ENCODE measurements around the gene FBN3.
"Not testable (repeated sequence)": the region's sequence is repeated elsewhere in the genome, so short reads cannot be mapped to it uniquely, and the experiment has no call there.

FBN3 gene

DNA sequence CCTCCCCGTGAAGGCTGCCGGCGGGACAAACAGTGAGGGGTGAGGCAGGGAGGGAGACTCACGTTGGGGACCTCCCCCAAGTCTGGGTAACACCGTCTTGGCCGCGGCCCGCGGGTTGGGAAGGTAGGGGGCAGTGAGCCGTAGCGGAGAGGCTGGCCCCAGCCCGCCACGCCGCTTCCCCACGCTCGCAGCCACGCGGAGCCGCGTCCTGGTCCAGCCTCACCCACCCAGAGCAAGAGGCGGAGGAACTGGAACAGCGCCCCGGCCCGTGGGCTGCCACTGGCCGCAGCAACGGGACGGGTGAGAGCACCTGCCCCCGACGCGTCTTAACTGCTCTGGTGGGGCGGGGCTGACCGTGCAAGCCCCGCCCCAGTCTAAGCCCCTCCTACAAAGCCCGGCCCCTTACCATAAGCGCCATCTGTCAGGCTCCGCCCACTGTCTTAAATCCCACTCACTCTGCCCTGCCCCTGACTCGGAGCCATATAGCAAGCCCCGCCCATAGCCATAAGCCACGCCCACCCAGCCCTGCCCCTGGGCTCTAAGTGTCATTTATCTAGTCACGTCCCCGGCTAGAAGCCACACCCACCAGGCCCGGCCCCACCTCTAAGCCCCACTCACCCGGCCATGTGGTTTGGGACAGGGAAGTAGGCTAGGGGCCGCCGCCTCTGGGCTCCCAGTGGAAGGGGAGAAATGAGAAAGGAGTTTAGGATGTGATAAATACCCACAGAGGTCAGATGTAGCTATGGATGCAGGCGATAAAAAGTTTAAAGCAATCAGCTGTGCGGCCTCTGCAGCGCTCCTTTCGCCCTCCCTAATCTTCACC is 98.9 kb downstream of the FBN3 start:
- peak; percentile 52 for DNase-seq

DNA sequence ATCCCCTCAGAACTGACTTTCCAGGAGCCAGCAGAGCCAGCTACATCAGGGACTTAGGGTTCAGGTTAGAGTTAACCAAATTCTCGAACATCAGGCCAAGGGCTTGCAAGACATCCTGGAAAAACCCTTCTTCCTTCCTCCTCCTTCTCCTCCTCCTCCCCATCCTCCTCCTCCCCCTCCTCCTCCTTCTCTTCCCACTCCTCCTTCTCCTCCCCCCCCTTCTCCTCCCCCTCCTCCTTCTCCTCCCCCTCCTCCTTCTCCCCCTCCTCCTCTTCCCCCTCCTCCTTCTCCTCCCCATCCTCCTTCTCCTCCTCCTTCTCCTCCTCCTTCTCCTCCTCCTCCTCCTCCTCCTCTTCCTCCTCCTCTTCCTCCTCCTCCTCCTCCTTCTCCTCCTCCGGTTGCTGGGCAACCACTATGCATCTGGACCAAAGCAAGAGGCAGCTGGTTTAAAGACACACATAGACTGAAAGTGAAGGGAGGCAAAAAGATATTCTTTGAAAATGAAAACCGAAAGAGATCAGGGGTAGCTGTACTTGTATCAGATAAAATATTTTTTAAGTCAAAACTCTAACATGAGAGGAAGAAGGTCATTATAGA is 102.7 kb downstream of the FBN3 start:
- DNase-seq: no peak

DNA sequence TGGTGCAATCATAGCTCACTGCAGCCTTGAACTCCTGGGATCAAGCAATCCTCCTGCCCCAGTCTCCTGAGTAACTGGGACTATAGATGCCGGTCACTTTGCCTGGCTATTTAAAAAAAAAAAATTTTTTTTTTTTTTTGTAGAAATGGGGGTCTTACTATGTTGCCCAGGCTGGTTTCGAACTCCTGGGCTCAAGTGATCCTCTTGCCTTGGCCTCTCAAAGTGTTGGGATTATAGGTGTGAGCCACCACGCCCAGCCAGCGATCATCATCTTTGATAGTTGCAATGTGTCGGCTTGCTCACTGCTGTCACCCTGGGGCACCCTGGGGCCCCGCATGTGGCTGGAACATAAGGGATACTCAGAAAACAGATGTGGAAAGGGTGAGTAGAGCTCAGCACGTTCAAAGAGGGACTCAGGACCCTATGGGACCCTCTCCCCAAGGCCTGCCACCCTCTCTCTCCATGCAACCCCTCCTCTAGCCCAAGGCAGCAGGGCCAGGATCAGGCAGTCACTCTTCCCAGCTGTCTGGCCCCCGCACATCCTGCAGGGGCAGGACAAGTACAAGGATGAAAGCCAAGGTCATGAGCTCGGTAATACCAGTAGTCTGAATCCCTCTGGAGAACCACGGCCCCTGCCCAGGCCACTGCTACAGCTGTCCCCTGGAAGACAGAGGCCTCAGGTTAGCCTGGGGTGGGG is 103.4 kb downstream of the FBN3 start:
- no peak for DNase-seq

DNA sequence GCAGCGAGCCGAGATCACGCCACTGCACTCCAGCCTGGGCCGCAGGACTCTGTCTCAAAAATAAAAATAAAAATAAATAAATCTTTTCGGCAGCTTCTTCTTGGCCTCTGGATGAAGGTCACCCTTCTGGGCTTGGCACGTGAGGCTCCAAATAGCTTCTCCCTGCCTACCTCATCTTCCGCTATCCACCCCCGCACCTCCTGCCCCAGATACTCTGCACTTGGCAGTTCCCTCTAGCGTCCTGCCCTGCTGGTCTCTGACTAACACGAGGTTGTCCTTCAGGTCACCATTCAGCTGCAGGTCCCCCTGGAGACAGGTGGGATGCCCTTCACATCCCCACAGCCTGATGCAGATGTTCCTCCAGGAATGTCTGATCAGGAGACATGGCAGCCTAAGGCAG is 105.4 kb downstream of the FBN3 start:
- no peak for DNase-seq

DNA sequence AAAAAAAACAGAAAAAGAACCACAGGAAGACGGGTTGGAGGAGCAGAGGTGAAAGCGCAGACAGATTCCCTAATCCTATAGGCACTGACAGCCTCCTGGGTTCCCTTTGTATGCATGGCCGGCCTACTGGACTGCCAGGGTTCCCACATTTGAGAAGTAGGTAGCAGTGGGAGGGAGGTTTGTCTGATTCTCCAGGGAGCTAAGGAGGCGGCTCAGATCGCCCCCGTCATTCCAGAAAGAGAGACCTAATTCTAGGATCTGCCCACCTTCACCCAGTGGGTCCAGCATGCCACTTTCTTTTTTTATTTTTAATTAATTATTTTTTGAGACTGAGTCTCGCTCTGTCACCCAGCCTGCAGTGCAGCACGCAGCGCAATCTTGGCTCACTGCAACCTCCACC is 106.5 kb downstream of the FBN3 start:
- no peak for DNase-seq

DNA sequence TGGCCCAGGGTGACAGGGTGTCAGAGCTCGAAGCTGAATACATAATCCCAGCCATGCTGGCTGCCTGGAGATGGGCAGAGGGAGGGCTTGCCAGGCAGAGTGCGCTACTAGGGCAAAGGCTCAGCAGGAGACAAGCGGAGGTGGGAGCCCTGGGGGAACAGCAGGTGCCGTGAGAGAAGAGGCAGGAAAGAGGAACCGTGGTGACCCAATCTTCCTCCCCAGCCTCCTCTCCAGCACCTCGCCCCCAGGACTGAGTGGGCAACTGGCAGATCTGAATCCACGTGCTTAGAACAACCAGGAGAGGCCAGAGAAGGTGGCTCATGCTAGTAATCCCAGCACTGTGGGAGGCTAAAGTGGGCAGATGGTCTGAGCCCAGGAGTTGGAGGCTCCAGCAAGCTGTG is 107.9 kb downstream of the FBN3 start:
- no peak for DNase-seq

DNA sequence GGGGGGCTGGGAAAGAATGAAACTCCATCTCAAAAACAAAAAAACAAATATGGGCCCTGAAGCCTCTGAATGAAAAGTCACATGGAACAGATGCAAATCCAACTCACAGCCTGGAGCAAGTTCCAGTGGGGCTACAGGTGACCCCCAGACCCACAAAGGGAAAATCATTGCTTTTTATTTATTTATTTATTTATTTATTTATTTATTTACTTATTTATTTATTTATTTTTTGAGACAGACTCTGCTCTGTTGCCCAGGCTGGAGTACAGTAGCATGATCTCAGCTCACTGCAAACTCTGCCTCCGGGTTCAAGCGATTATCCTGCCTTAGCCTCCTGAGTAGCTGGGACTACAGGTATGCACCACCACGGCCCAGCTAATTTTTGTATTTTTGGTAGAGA is 110.2 kb downstream of the FBN3 start:
- no peak for DNase-seq

DNA sequence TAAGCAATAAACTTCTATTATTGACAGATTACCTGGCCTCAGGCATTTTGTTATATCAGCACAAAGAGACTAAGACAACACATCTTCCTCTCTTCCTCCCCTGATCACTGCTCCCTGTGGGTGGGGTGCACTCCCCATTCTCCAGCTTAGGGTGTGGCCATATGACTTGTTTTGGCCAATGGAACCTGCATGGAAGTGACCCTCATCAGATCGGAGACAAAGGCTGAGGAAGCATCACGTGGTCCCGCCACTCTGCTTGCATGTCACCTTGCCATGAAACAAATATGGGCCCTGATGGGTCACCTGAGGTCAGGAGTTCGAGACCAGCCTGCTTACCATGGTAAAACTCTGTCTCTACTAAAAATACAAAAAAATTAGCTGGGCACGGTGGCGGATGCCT is 110.6 kb downstream of the FBN3 start:
- DNase-seq: no peak

DNA sequence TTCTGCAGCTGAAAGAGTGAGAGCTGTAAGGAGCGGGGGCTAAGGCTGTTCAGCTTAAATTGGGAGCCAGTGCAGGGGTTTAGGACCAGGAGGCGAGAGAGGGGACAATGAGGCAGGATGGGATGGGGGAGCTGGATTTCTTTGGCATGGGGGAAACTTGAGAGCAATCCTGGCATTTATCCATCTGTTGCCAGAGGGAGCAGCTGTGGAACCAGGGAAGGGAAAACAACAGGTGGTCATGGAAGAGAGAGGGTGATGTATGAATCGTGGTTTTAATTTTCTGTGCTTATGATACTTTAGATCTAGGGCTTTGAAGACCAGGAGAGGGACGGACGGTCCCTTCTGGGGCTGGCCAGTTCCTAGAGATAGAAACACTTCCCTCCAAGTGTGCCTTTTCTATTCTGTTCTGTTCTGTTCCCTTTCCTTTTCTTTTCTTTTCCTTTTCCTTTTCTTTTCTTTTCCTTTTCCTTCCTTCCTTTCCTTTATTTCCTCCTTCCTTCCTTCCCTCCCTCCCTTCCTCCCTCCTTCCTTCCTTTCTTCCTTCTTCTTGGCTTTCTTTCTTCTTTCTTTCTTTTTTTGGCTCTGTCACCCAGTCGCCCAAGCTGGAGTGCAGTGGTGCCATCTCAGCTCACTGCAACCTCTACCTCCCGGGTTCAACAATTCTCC is 112.8 kb downstream of the FBN3 start:
- no peak for DNase-seq

DNA sequence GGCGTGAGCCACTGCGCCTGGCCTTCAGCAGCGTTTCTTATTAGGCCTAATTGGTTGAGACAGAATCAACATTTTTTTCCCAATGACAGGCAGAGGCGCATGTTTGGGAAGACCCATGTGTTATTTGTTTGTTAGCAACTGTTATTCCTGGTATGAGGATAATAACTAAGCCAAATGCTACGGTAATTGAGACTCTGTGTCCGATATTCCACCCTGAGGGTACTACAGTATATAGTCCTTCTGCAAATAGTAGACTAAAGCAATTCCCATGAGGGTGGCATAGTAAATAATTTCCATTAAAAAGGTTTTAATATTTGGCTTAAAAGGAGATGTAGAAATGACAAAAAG is 115.2 kb downstream of the FBN3 start:
- DNase-seq: no peak

DNA sequence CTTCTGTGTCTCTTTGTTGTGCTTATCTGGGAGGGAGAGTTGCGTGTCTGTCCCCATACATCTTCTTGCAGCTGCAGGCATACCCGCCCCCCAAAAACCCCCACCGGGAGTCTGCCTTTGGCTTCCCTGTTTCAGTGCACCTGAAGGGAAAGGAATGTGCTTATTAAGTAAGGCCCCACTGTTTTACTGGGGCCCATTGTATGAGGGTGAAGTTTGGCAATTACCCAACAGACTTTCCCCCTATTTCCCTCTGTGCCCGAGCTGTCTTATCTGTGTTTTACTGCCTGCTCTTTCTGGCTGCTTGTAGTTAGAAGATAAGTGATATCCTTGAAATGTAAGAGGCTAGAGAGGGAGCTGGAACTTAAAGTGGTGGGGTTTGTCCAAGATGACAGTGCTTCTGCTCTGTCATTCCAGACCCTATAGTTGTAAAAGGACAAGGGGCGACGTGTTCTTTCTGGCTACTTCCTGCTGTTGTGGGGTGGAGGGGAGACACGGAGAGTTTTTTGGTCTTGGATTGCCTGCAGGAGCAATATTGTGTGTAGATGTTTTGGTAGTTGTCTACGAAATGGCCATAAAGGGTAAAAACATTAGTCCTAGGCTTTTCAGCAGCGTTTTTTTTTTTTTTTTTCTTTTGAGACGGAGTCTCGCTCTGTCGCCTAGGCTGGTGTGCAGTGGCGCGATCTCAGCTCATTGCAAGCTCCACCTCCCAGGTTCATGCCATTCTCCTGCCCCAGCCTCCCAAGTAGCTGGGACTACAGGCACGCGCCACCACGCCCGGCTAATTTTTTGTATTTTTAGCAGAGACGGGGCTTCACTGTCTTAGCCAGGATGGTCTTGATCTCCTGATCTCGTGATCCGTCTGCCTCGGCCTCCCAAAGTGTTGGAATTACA is 115.9 kb downstream of the FBN3 start:
- not testable (repeated sequence) for DNase-seq

DNA sequence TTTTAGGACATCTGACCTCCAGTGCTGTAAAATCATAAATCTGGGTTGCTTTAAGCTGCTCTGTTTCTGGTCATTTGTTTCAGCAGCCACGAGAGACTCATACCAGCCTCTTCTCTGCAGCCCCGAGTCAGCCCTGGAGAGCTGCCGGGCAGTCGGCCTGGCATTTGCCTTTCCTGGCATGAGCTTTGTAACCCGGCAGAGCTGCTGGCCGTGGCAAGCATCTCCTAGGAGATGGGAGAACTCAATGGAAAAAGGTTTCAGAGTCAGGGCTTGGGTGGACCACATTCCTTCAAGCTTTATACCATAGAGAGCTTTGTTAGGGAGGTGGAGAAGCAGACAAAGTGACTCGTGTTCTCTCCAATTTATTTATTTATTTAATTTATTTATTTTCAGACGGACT is 118.4 kb downstream of the FBN3 start:
- no peak for DNase-seq

DNA sequence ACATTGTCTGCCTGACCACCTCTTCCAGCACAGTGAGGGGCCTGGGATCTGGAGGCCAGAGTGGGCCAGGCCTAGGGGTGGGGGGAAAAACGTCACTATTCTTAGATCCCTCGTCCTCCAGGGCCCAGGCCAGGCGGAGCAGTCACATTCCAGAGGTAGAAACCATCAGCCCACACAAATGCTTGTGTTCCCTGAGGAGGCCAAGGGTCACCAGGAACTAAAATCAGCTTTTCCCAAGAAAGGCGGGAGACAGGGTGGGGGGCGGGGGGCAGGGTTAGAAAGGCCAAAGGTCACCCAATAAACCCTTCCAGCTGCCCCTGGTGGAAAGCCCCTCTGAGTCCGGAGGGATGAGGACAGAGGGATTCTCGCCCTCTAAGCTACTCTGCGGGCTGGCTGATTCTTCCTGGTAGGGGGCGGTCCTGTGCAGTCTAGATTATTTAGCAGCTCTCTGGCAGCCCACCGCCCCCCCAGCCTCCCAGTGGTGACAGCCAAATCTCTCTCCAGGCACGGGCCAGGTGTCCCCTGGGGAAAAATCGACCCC is 120.4 kb downstream of the FBN3 start:
- DNase-seq: no peak

DNA sequence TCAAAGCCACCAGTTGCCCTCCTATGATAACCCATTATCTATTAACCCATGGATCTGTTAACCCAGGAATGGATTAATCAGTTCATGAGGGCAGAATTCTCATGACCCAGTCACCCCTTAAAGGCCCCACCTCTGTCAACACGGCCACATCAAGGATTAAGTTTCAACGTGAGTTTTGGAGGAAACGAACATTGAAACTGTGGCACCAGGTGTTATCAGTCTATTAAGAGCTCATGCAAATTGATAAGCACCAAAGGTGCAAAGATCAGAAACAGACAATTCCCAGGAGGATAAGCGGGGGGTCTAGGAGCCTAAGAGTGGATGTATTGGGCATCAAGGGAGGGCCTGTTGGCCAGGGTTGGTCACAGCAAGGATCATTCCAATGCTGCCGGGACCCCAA is 124.1 kb downstream of the FBN3 start:
- no peak for DNase-seq

DNA sequence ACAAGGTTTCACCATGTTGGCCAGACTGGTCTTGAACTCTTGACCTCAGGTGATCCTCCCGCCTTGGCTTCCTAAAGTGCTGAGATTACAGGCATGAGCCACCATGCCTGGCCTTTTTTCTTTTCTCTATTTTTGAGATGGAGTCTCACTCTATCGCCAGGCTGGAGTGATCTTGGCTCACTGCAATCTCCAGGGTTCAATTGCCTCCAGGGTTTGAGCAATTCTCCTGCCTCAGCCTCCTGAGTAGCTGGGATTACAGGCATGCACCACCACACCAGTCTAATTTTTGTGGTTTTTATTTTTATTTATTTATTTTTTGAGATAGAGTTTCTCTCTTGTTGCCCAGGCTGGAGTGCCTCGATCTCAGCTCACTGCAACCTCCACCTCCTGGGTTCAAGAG is 125.1 kb downstream of the FBN3 start:
- DNase-seq: not testable (repeated sequence)

DNA sequence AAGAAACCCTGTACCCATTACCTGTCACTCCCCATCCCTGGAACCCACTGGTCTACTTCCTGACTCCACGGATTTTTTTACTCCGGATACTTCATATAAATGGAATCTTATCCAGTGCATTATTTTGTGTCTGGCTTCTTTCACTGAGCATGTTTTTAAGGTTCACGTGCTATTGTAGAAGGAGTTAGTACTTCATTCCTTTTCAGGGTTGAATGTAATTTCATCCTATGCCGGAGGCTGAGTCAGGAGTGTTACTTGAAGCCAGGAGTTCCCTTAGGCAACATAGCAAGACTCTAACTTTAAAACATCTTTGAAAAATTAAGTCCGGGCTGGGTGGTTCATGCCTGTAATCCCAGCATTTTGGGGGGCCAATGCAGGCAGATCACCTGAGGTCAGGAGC is 126.0 kb downstream of the FBN3 start:
- DNase-seq: no peak

DNA sequence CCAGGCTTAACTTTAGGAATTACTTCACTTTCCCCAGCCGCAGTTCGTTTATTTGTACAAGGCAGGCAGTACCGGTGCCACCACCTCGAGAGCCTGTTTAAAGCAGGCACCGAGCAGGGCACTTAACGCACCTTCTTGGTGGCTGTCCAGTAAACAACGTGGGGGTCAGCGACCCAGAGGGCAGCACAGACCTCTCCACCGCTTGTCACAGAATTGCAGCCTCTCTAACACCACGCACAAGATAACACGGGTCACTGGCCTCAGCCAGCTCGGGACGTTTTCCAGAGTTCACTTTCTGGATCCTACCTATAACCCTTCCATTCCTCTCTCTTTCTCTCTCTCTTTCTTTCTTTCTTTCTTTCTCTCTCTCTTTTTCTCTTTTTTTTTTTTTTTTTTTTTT is 127.1 kb downstream of the FBN3 start:
- DNase-seq: no peak

DNA sequence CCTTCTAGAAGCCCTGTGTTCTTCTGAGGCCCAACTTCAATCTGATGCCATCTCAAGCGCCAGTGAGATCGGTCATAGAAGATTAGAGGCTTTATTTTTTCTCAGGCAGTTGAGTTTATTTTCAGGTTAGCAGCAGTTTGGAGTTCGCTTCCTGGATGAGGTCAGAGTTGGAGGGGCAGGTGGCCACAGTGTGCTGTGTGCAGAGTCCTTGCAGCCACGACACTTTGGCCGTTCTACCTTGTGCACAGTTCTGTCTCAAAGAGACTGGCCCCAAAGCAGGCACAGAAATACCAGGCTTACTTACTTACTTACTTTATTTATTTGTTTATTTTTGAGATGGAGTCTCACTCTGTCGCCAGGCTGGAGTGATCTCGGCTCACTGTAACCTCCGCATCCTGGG is 128.0 kb downstream of the FBN3 start:
- no peak for DNase-seq

DNA sequence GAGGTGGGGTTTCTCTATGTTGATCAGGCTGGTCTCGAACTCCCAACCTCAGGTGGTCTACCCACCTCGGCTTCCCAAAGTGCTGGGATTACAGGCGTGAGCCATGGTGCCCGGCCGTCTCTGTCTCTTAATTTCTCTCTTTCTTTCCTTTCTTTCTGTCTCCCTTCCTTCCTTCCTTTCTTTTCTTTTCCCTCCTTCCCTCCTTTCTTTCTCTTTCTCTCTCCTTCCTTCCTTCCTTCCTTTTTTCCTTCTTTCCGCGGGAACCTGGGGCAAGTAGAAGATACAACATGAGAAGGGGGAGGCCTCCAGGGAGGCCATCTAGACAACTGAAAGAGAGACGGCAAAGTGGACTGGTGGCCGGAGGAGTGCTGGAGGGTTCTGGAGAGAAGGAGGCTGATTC is 128.7 kb downstream of the FBN3 start:
- DNase-seq: no peak

DNA sequence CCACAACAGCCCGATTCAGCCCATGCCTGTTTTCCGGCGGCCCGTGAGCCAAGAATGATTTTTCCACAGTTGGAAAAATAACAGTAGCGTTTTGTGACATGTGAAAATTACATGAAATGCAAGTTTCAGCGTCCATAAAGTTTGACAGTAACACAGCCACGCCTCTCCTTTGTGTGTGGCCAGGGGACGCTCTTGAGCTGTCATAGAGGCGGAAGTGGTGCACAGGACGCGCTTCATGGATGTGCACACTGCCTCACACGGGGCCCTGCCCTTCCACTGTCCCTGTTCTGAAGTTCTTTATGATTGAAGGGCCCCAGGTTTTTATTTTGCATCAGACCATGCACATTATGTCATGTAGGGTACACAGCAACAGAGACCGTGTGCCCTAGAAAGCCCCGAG is 131.6 kb downstream of the FBN3 start:
- DNase-seq: no peak
